WTC11 (cell line): ENCODE measurements around the gene NR5A1. TPM values are rescaled to one million over a fixed set of nuclear protein-coding genes. Genes with fewer than 3 reads are reported as not detected.
A peak's percentile ranks its signal among the peaks of the same experiment; 100 is the strongest.

ENCODE experiments used
- ELF4 ChIP-seq: sonication (generic); formaldehyde crosslinking; IDR thresholded peaks from 2 replicates; pipeline ENCODE4 v1.8.1; 2022; ENCODE audit warnings: low read depth, mild to moderate bottlenecking, moderate library complexity, missing genetic modification reagents
- ESRRA ChIP-seq: sonication (generic); formaldehyde crosslinking; IDR thresholded peaks from 2 replicates; pipeline ENCODE4 v1.8.1; 2022; ENCODE audit warnings: mild to moderate bottlenecking, missing genetic modification reagents, borderline replicate concordance
- FOXK1 ChIP-seq: sonication (generic); formaldehyde crosslinking; IDR thresholded peaks from 2 replicates; pipeline ENCODE4 v1.8.0; 2022; ENCODE audit warnings: mild to moderate bottlenecking, moderate library complexity, missing genetic modification reagents
- FOXP1 ChIP-seq: sonication (generic); formaldehyde crosslinking; IDR thresholded peaks from 2 replicates; pipeline ENCODE4 v1.8.0; 2022; ENCODE audit warnings: missing genetic modification reagents, mild to moderate bottlenecking, moderate library complexity, borderline replicate concordance
- MXD4 ChIP-seq: fragments of 250-450 bp; sonication (Bioruptor Pico); IDR thresholded peaks from 2 replicates; pipeline ENCODE4 v1.8.0; 2021; ENCODE audit warnings: mild to moderate bottlenecking, moderate library complexity, borderline replicate concordance
- NFE2L1 ChIP-seq: sonication (generic); formaldehyde crosslinking; IDR thresholded peaks from 2 replicates; pipeline ENCODE4 v1.8.1; 2023; ENCODE audit warnings: missing genetic modification reagents
- NFYB ChIP-seq: sonication (generic); formaldehyde crosslinking; conservative IDR thresholded peaks from 2 replicates; pipeline ENCODE4 v1.8.0; 2022; ENCODE audit warnings: low read depth, missing genetic modification reagents
- NR2C2 ChIP-seq: sonication (generic); formaldehyde crosslinking; IDR thresholded peaks from 2 replicates; pipeline ENCODE4 v1.8.0; 2022; ENCODE audit warnings: mild to moderate bottlenecking, missing genetic modification reagents
- SMAD3 ChIP-seq: sonication (generic); formaldehyde crosslinking; IDR thresholded peaks from 2 replicates; pipeline ENCODE4 v1.8.0; 2022; ENCODE audit warnings: missing genetic modification reagents, mild to moderate bottlenecking, borderline replicate concordance
- TCF7 ChIP-seq: sonication (generic); formaldehyde crosslinking; IDR thresholded peaks from 2 replicates; pipeline ENCODE4 v1.8.0; 2022; ENCODE audit warnings: mild to moderate bottlenecking, low read depth, missing genetic modification reagents, moderate library complexity
- TP53 ChIP-seq: sonication (generic); formaldehyde crosslinking; IDR thresholded peaks from 2 replicates; pipeline ENCODE4 v1.8.1; 2023; ENCODE audit warnings: mild to moderate bottlenecking, missing genetic modification reagents
- ZNF219 ChIP-seq: sonication (generic); formaldehyde crosslinking; IDR thresholded peaks from 2 replicates; pipeline ENCODE4 v1.8.0; 2023; ENCODE audit warnings: missing genetic modification reagents, mild to moderate bottlenecking, borderline replicate concordance
- ZNF232 ChIP-seq: sonication (generic); formaldehyde crosslinking; IDR thresholded peaks from 2 replicates; pipeline ENCODE4 v1.8.0; 2022; ENCODE audit warnings: mild to moderate bottlenecking, missing genetic modification reagents
- total RNA-seq: library from RNA; stranded (reverse); gene quantifications from 3 replicates; pipeline ENCODE4 v1.2.3, GENCODE V29; 2021
- TF ChIP-seq, protein P1 (sequence below): sonication (generic); formaldehyde crosslinking; IDR thresholded peaks from 2 replicates; pipeline ENCODE4 v1.8.0; 2022; ENCODE audit warnings: missing genetic modification reagents
- TF ChIP-seq, protein P2 (sequence below): sonication (generic); formaldehyde crosslinking; IDR thresholded peaks from 2 replicates; pipeline ENCODE4 v1.8.0; 2022; ENCODE audit warnings: mild to moderate bottlenecking, missing genetic modification reagents
- TF ChIP-seq, protein P3 (sequence below): sonication (generic); formaldehyde crosslinking; IDR thresholded peaks from 2 replicates; pipeline ENCODE4 v1.8.0; 2022; ENCODE audit warnings: mild to moderate bottlenecking, missing genetic modification reagents
- TF ChIP-seq, protein P4 (sequence below): sonication (generic); formaldehyde crosslinking; IDR thresholded peaks from 2 replicates; pipeline ENCODE4 v1.8.1; 2023; ENCODE audit warnings: mild to moderate bottlenecking, moderate library complexity, missing genetic modification reagents
- TF ChIP-seq, protein P5 (sequence below): fragments of 250-450 bp; sonication (Bioruptor Pico); IDR thresholded peaks from 2 replicates; pipeline ENCODE4 v1.9.0; 2021; ENCODE audit warnings: mild to moderate bottlenecking
- TF ChIP-seq, protein P6 (sequence below): sonication (generic); formaldehyde crosslinking; IDR thresholded peaks from 2 replicates; pipeline ENCODE4 v1.8.0; 2023; ENCODE audit warnings: missing genetic modification reagents
- TF ChIP-seq, protein P7 (sequence below): sonication (generic); formaldehyde crosslinking; IDR thresholded peaks from 2 replicates; pipeline ENCODE4 v1.8.0; 2022; ENCODE audit warnings: mild to moderate bottlenecking, missing genetic modification reagents

The NR5A1 gene
- total RNA-seq, 1 experiment from 2014 or later = 0.77 TPM

DNA sequence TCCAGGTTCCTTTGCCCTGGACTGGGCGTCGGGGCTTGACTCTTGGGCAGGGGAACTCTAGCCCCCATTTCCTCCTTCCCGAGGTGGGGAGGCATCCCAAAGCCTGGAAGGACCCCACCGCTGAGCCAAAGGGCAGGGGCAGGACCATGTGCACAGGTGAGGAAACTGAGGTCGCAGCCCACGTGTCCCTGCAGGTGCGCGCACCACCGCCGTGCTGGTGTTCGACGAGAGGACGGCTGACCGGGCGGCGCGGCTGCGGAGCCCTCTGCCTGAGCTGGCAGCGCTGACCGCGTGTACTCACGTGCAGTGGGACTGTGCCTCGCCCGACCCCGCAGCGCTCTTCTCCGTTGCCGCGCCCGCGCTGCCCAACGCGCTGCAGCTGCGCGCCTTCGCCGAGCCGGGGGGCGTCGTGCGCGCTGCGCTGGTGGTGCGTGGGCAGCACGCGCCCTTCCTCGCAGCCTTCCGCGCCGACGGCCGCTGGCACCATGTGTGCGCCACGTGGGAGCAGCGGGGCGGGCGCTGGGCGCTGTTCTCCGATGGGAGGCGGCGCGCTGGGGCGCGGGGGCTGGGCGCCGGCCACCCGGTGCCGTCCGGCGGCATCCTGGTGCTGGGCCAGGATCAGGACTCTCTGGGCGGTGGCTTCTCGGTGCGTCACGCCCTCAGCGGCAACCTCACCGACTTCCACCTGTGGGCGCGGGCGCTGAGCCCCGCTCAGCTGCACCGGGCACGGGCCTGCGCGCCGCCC, 54.2 kb downstream of the NR5A1 start (continued):
- TF ChIP-seq, protein P1, sequence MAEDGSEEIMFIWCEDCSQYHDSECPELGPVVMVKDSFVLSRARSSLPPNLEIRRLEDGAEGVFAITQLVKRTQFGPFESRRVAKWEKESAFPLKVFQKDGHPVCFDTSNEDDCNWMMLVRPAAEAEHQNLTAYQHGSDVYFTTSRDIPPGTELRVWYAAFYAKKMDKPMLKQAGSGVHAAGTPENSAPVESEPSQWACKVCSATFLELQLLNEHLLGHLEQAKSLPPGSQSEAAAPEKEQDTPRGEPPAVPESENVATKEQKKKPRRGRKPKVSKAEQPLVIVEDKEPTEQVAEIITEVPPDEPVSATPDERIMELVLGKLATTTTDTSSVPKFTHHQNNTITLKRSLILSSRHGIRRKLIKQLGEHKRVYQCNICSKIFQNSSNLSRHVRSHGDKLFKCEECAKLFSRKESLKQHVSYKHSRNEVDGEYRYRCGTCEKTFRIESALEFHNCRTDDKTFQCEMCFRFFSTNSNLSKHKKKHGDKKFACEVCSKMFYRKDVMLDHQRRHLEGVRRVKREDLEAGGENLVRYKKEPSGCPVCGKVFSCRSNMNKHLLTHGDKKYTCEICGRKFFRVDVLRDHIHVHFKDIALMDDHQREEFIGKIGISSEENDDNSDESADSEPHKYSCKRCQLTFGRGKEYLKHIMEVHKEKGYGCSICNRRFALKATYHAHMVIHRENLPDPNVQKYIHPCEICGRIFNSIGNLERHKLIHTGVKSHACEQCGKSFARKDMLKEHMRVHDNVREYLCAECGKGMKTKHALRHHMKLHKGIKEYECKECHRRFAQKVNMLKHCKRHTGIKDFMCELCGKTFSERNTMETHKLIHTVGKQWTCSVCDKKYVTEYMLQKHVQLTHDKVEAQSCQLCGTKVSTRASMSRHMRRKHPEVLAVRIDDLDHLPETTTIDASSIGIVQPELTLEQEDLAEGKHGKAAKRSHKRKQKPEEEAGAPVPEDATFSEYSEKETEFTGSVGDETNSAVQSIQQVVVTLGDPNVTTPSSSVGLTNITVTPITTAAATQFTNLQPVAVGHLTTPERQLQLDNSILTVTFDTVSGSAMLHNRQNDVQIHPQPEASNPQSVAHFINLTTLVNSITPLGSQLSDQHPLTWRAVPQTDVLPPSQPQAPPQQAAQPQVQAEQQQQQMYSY (CRISPR knock-in tag) = peak; percentile 73
- TF ChIP-seq ELF4 (CRISPR knock-in tag) (0 out of 2 replicates have a peak, but pooled peaks have one; percentile 84), FOXP1 (CRISPR knock-in tag) (peak; percentile 99), ESRRA (CRISPR knock-in tag) (peak; percentile 91), TP53 (CRISPR knock-in tag) (peak; percentile 97), MXD4 (CRISPR knock-in tag) (no peak), TCF7 (CRISPR knock-in tag) (peak; percentile 92; the same call in 1 of the 2 replicates), ZNF219 (peak; percentile 87), FOXK1 (peak; percentile 82), SMAD3 (peak; percentile 45; the same call in 1 of the 2 replicates), NR2C2 (peak; percentile 32; the same call in 1 of the 2 replicates), ZNF232 (CRISPR knock-in tag) (0 out of 2 replicates have a peak, but pooled peaks have one; percentile 63), NFE2L1 (peak; percentile 72; the same call in 1 of the 2 replicates), NFYB (CRISPR knock-in tag) (peak; percentile 50)
- TF ChIP-seq, protein P2, sequence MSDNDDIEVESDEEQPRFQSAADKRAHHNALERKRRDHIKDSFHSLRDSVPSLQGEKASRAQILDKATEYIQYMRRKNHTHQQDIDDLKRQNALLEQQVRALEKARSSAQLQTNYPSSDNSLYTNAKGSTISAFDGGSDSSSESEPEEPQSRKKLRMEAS = peak; percentile 56; the same call in 1 of the 2 replicates
- TF ChIP-seq, protein P3, sequence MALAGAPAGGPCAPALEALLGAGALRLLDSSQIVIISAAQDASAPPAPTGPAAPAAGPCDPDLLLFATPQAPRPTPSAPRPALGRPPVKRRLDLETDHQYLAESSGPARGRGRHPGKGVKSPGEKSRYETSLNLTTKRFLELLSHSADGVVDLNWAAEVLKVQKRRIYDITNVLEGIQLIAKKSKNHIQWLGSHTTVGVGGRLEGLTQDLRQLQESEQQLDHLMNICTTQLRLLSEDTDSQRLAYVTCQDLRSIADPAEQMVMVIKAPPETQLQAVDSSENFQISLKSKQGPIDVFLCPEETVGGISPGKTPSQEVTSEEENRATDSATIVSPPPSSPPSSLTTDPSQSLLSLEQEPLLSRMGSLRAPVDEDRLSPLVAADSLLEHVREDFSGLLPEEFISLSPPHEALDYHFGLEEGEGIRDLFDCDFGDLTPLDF (CRISPR knock-in tag) = peak; percentile 66; the same call in 1 of the 2 replicates
- TF ChIP-seq, protein P4, sequence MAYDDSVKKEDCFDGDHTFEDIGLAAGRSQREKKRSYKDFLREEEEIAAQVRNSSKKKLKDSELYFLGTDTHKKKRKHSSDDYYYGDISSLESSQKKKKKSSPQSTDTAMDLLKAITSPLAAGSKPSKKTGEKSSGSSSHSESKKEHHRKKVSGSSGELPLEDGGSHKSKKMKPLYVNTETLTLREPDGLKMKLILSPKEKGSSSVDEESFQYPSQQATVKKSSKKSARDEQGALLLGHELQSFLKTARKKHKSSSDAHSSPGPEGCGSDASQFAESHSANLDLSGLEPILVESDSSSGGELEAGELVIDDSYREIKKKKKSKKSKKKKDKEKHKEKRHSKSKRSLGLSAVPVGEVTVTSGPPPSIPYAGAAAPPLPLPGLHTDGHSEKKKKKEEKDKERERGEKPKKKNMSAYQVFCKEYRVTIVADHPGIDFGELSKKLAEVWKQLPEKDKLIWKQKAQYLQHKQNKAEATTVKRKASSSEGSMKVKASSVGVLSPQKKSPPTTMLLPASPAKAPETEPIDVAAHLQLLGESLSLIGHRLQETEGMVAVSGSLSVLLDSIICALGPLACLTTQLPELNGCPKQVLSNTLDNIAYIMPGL = no peak
- TF ChIP-seq, protein P5, sequence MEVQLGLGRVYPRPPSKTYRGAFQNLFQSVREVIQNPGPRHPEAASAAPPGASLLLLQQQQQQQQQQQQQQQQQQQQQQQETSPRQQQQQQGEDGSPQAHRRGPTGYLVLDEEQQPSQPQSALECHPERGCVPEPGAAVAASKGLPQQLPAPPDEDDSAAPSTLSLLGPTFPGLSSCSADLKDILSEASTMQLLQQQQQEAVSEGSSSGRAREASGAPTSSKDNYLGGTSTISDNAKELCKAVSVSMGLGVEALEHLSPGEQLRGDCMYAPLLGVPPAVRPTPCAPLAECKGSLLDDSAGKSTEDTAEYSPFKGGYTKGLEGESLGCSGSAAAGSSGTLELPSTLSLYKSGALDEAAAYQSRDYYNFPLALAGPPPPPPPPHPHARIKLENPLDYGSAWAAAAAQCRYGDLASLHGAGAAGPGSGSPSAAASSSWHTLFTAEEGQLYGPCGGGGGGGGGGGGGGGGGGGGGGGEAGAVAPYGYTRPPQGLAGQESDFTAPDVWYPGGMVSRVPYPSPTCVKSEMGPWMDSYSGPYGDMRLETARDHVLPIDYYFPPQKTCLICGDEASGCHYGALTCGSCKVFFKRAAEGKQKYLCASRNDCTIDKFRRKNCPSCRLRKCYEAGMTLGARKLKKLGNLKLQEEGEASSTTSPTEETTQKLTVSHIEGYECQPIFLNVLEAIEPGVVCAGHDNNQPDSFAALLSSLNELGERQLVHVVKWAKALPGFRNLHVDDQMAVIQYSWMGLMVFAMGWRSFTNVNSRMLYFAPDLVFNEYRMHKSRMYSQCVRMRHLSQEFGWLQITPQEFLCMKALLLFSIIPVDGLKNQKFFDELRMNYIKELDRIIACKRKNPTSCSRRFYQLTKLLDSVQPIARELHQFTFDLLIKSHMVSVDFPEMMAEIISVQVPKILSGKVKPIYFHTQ (CRISPR knock-in tag) = no peak
- TF ChIP-seq, protein P6, sequence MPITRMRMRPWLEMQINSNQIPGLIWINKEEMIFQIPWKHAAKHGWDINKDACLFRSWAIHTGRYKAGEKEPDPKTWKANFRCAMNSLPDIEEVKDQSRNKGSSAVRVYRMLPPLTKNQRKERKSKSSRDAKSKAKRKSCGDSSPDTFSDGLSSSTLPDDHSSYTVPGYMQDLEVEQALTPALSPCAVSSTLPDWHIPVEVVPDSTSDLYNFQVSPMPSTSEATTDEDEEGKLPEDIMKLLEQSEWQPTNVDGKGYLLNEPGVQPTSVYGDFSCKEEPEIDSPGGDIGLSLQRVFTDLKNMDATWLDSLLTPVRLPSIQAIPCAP (CRISPR knock-in tag) = peak; percentile 95
- TF ChIP-seq, protein P7, sequence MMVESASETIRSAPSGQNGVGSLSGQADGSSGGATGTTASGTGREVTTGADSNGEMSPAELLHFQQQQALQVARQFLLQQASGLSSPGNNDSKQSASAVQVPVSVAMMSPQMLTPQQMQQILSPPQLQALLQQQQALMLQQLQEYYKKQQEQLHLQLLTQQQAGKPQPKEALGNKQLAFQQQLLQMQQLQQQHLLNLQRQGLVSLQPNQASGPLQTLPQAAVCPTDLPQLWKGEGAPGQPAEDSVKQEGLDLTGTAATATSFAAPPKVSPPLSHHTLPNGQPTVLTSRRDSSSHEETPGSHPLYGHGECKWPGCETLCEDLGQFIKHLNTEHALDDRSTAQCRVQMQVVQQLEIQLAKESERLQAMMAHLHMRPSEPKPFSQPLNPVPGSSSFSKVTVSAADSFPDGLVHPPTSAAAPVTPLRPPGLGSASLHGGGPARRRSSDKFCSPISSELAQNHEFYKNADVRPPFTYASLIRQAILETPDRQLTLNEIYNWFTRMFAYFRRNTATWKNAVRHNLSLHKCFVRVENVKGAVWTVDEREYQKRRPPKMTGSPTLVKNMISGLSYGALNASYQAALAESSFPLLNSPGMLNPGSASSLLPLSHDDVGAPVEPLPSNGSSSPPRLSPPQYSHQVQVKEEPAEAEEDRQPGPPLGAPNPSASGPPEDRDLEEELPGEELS = peak; percentile 98
